Aorta (tissue), 5 donors: ENCODE measurements around the gene COPS7A. TPM values are rescaled to one million over a fixed set of nuclear protein-coding genes. Genes with fewer than 3 reads are reported as not detected.

Experiments
- ATAC-seq: fragments of 200-7000 bp; cut with Tn5 transposase; one replicate; pipeline ENCODE4 v1.9.1; 2022; ENCODE audit warnings: moderate library complexity; ENCODE audit not compliant: low FRiP score
- DNase-seq, 2 donors: peaks; one replicate each; pipeline ENCODE4 v3.0.0-alpha.2; 2020
- H3K27ac ChIP-seq, 2 donors: one replicate each; pipeline ENCODE4 v1.5.1; 2013; ENCODE audit warnings: low read length in 2 of 2, mild to moderate bottlenecking in 2 of 2, moderate library complexity in 2 of 2, control low read depth in 1 of 2, inconsistent platforms in 1 of 2, low read depth in 1 of 2
- H3K27me3 ChIP-seq, 2 donors: one replicate each; pipeline ENCODE4 v1.6.1; 2013; ENCODE audit warnings: control low read depth in 1 of 2, low read length in 1 of 2, mild to moderate bottlenecking in 1 of 2, moderate library complexity in 1 of 2; ENCODE audit not compliant: insufficient read depth in 2 of 2, control insufficient read depth in 1 of 2
- H3K36me3 ChIP-seq, 2 donors: one replicate each; pipeline ENCODE4 v1.6.1; 2013; ENCODE audit warnings: control low read depth in 1 of 2, low read length in 1 of 2, mild to moderate bottlenecking in 1 of 2; ENCODE audit not compliant: insufficient read depth in 2 of 2, control insufficient read depth in 1 of 2
- H3K4me1 ChIP-seq, 2 donors: one replicate each; pipeline ENCODE4 v1.6.1; 2013; ENCODE audit warnings: low read length in 2 of 2, control low read depth in 1 of 2, mild to moderate bottlenecking in 1 of 2, moderate library complexity in 1 of 2; ENCODE audit not compliant: insufficient read depth in 2 of 2, control insufficient read depth in 1 of 2
- H3K4me3 ChIP-seq, 2 donors: one replicate each; pipeline ENCODE4 v1.5.1; 2013; ENCODE audit warnings: low read length in 2 of 2, control low read depth in 1 of 2, mild to moderate bottlenecking in 1 of 2
- H3K9me3 ChIP-seq: one replicate; pipeline ENCODE4 v1.6.1; 2013; ENCODE audit warnings: mild to moderate bottlenecking, low read length; ENCODE audit not compliant: control insufficient read depth
- whole genome bisulfite sequencing, 2 donors: extraction: QIAGEN DNeasy Blood & Tissue Kit; methylation state at CpG; one replicate each; pipeline ENCODE4 v1.1.7; 2013; 5-methylcytosine and 5-hydroxymethylcytosine counted together
- intact Hi-C, 2 donors: fragments of 100-400 bp; cut with DNase I; formaldehyde crosslinking; loops; one replicate each; pipeline versions ENCODE4 v1.14.2 to v1.15.0; 2022
- polyA plus RNA-seq, 2 donors: library from polyadenylated mRNA; stranded (reverse); fragments of 200-250 nt; gene quantifications; one replicate each; pipeline ENCODE4 v1.2.3, GENCODE V29; 2013
- total RNA-seq, 2 donors: library from RNA; stranded (reverse); fragmentation: NEBNext Ultra II Directional; extraction: Animal tissue kit (Norgen Biotek cat#: 25700); gene quantifications; one replicate each; pipeline ENCODE4 v1.2.1, GENCODE V29; 2021
- donor health status: healthy with polysubstance abuse.
- donor health status: Bipolar disorder and iron deficiency.
- donor health status: DM: no; HTN: no; CAD: no.
- donor health status: DM: no; HTN: no; CAD: no.
- donor health status: DM: yes; HTN: yes; CAD: no.

COPS7A gene
- total and polyA plus RNA-seq, 4 donors, result 43.8 to 70.5 (median 48.5) TPM

DNA sequence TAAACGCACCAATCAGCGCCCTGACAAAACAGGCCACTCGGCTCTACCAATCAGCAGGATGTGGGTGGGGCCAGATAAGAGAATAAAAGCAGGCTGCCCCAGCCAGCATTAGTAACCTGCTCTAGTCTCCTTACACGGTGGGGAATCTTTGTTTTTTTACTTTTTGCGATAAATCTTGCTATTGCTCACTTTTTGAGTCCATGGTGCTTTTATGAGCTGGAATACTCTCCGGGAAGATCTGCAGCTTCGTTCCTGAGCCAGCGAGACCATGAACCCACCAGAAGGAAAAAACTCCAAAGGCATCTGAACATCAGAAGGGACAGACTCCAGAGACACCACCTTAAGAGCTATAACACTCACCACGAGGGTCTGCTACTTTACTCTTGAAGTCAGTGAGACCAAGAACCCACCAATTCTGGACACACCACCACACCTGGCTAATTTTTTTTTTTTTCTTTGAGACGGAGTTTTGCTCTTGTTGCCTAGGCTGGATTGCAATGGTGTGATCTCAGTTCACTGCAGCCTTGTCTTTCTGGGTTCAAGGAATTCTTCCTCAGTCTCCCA lies 6.9 kb upstream of the COPS7A start:
- no peak for DNase-seq
- 66 to 85% methylated on average over 7 to 8 of the region's 10 CpGs for WGBS, 2 donors
- no peak overlapping the region for H3K27ac ChIP-seq

DNA sequence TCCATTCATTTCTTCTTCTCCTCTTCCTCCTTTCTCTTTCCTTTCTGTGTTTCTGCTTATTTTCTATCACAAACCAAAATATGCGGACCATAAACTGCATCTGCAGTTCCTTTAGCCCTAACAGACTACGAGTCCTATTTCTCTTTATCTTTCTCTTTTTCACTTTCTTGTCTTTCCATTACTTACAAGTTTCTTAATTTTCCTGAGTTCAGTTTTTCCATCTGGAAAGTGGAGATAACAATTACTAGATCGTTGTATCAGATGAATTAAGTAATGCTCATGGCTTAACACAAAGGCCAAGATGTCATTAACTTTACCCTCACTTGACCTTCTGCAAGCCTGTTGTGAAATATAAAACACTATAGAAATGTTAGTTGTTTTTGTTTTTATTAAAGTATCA lies 983 bp upstream of the COPS7A start:
- intact Hi-C loops, result loop anchor here in 1 of 2 donors (5.0 kb wide), 1 partner anchor 36 kb away; the partner anchor contains the start of gene ZNF384
- Histone ChIP-seq H3K27me3 (no peaks in the 10 kb centered on the region), H3K4me3 (no peak overlapping the region), H3K36me3 (no peaks in the 10 kb centered on the region), H3K27ac (no peak overlapping the region), H3K4me1 (no peaks in the 10 kb centered on the region), H3K9me3 (no peaks in the 10 kb centered on the region)
- 87 to 90% methylated on average over 3 of the region's 3 CpGs for WGBS, 2 donors
- DNase-seq, result no peak
- ATAC-seq, result no peak

More for the DNA sequence above, 6.9 kb upstream of the COPS7A start:
- intact Hi-C loops, result no loop called here
- Histone ChIP-seq H3K4me3 (no peak overlapping the region), H3K9me3 (no peaks in the 10 kb centered on the region), H3K27me3 (no peaks in the 10 kb centered on the region), H3K4me1 (no peaks in the 10 kb centered on the region), H3K36me3 (no peaks in the 10 kb centered on the region)
- no peak for ATAC-seq

DNA sequence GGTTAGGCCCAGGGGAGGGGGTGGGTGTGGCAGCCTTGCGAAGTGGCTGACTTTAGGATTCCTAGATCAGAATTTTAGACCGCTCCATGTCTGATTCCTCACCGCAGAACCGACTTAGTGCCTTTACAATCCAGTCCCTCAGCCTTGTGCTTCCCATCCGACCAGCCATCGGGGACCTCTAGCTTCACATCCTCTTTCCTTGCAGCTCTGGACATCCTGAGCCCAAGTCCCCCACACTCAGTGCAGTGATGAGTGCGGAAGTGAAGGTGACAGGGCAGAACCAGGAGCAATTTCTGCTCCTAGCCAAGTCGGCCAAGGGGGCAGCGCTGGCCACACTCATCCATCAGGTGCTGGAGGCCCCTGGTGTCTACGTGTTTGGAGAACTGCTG lies 557 bp downstream of the COPS7A start:
- Histone ChIP-seq H3K4me1 (no peaks in the 10 kb centered on the region), H3K4me3 (peak overlapping the region; percentile 29 to 37), H3K9me3 (no peaks in the 10 kb centered on the region), H3K27ac (no peak overlapping the region), H3K36me3 (peaks cover 0 to 4% of the 10 kb centered on the region in 2 donors), H3K27me3 (no peaks in the 10 kb centered on the region)
- no peak for DNase-seq
- WGBS, 2 donors, result 9 to 19% methylated on average over 10 of the region's 10 CpGs
- intact Hi-C loops, result loop anchor here in 1 of 2 donors (5.0 kb wide), 1 partner anchor 37 kb away; the partner anchor contains the start of gene ZNF384
- ATAC-seq, result peak; percentile 5

DNA sequence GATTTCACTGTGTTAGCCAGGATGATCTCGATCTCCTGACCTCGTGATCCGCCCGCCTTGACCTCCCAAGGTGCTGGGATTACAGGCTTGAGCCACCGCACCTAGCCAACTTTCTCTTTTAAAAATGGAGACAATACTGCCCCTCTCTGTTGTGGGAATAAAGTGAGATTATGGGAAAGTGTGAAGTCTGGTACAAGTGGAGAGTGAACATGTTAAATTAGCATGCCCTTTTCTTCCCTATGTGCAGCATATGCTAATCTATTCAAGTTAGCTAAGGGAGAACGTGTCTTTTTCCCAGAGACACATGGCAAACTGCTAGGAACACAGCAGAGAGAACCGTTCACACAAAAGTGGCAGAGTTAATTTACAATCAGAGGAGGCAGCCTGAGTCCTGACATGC lies 1.5 kb downstream of the COPS7A start:
- H3K27ac ChIP-seq, result no peak overlapping the region
- WGBS, 2 donors, result 86 to 92% methylated on average over 7 of the region's 7 CpGs
- H3K27me3 ChIP-seq, result no peaks in the 10 kb centered on the region
- intact Hi-C loops, result no loop called here
- H3K4me1 ChIP-seq, result no peaks in the 10 kb centered on the region
- no peak overlapping the region for H3K4me3 ChIP-seq
- H3K36me3 ChIP-seq, result peaks cover 0 to 6% of the 10 kb centered on the region in 2 donors
- no peaks in the 10 kb centered on the region for H3K9me3 ChIP-seq
- no peak for ATAC-seq
- DNase-seq, result no peak

DNA sequence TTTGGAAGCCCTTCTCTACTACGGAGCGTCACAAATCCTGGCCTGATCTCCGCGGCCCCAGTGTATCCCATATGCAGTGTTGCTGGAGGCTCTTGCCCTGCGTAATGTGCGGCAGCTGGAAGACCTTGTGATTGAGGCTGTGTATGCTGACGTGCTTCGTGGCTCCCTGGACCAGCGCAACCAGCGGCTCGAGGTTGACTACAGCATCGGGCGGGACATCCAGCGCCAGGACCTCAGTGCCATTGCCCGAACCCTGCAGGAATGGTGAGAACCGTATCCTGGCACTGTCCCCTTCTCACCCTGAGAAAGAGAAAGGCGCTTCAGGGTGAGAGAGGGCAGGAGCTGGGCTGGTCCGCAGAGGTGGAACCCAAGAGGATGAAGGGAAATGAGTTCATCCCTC lies 5.3 kb downstream of the COPS7A start:
- intact Hi-C loops, result no loop called here
- DNase-seq, result no peak
- Histone ChIP-seq H3K36me3 (peaks cover 0 to 10% of the 10 kb centered on the region in 2 donors), H3K9me3 (no peaks in the 10 kb centered on the region), H3K27ac (no peak overlapping the region), H3K4me1 (no peaks in the 10 kb centered on the region), H3K4me3 (no peak overlapping the region), H3K27me3 (no peaks in the 10 kb centered on the region)
- no peak for ATAC-seq
- 94 to 95% methylated on average over 18 of the region's 18 CpGs for WGBS, 2 donors

DNA sequence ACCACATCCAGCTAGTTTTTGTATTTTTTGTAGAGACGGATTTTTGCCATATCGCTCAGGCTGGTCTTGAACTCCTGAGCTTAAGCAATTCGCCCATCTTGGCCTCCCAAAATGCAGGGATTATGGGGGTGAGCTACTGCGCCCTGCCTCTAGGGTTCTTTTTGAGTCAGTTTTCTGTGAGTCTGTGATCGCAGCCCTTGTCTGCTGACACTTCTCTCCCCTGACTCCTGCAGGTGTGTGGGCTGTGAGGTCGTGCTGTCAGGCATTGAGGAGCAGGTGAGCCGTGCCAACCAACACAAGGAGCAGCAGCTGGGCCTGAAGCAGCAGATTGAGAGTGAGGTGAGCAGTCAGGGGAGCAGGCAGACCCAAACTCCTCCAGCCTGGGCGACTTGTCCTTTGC lies 6.3 kb downstream of the COPS7A start:
- intact Hi-C loops, result loop anchor here in 1 of 2 donors (5.0 kb wide), 1 partner anchor 97 kb away; the partner anchor contains the start of gene P3H3
- no peaks in the 10 kb centered on the region for H3K27me3 ChIP-seq
- DNase-seq, result no peak
- no peaks in the 10 kb centered on the region for H3K4me1 ChIP-seq
- peaks cover 0 to 10% of the 10 kb centered on the region in 2 donors for H3K36me3 ChIP-seq
- H3K4me3 ChIP-seq, result no peak overlapping the region
- H3K9me3 ChIP-seq, result no peaks in the 10 kb centered on the region
- no peak overlapping the region for H3K27ac ChIP-seq
- ATAC-seq, result no peak
- WGBS, 2 donors, result 88 to 89% methylated on average over 8 of the region's 8 CpGs

DNA sequence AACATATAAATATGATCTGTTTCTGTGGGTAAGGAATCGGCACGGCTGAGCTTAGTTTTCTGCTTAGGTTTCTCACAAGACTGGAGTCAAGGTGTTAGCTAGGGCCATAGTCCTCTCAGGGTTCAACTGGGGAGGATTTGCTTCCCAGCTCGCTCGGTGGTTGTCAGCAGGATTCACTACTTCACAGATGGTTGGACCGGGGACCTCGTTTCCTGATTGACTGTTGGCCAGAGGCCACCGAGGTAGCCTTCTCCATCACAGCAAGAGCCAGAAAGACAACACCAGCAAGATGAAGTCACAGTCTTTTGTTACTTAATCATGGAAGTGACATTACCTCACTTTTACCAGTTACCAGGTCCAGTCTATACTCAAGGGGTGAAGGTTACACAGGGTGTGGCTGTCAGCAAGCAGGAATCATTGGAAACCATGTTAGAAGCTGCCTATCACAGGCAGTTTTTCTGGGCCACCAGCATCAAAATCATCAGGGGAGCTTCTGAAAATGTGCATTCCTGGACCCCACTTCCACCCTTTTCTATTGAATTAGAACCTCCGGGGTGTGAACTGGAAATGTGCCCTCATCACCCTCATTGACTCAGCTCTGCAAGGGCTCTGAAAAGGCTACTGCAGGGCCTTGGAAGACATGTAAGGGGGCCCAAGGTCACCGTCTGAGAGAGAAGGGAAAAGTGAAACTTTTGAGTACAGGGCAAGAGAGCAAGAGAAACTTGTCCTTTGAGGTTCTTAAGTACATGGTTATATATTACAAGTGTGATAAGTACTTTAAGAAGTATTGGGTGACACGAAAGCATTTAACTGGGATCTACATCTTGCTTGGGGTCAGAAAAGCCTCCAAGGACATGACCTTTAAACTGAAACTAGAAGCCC lies 10.9 kb downstream of the COPS7A start:
- Histone ChIP-seq H3K27ac (no peak overlapping the region), H3K4me1 (no peaks in the 10 kb centered on the region), H3K4me3 (no peak overlapping the region), H3K9me3 (no peaks in the 10 kb centered on the region), H3K27me3 (no peaks in the 10 kb centered on the region), H3K36me3 (peaks cover 0 to 6% of the 10 kb centered on the region in 2 donors)
- 76 to 82% methylated on average over 10 of the region's 10 CpGs for WGBS, 2 donors
- no peak for DNase-seq
- intact Hi-C loops, result loop anchor here (5.0 kb wide), 2 partner anchors 43 to 93 kb away; partner anchors contain the start of gene P3H3 (in 1 of the 2)
- ATAC-seq, result no peak

DNA sequence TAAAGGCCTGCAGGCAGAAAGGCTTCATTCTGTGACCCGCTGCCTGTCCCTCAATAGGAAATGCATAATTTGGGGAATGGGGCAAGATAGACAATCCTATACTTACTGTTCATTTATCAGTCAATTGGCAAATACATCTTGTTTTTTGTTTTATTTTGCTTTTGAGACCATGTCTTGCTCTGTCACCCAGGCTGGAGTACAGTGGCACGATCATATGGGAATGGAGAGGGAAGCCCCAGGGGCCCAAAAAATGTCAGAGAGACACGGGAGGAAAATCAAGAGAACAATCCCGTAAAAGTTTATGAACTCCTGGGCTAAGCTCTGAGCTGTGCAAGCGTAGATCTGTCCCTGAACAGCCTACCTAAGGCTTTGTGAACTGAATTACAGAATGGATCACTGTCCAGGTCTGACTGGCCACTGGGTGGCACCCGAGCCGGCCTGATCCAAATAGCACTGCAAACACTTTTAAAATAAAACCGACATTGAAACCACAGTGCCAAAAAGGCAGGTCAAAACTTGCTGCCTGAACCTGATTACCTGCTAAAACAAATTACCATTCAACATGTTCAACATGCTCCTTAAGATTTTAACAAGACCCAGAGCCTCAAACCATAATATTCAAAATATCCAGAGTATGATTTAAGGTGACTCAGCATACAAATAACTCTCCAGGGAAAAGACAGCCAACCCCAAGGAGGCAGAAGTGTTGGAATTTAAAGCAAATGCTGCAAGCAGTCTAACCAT lies 11.8 kb downstream of the COPS7A start:
- intact Hi-C loops, result loop anchor here (5.0 kb wide), 1 partner anchor 42 kb away; no protein-coding TSS in a partner anchor
- H3K4me3 ChIP-seq, result no peak overlapping the region
- peaks cover 0 to 2% of the 10 kb centered on the region in 2 donors for H3K36me3 ChIP-seq
- no peaks in the 10 kb centered on the region for H3K4me1 ChIP-seq
- peak in 1 of 2 donors; percentile 71 for DNase-seq
- ATAC-seq, result peak; percentile 80
- H3K27ac ChIP-seq, result no peak overlapping the region
- no peaks in the 10 kb centered on the region for H3K27me3 ChIP-seq
- WGBS, 2 donors, result 30 to 37% methylated on average over 8 of the region's 8 CpGs
- H3K9me3 ChIP-seq, result no peaks in the 10 kb centered on the region
